Measurements from ENCODE around the gene ZBTB5. TPM values are rescaled to one million over a fixed set of nuclear protein-coding genes. Genes with fewer than 3 reads are reported as not detected.

The ZBTB5 gene
- total RNA-seq, 4 donors from 2014 or later, result 16.1 to 23.4 (median 20.9) TPM

GRCh38 chr9:37395663-37396062, 69.6 kb downstream of the ZBTB5 start:
- intact Hi-C loops (cut with DNase I; ENCODE audit: low total_unique reads), result no loop called here
- WGBS, 2 donors, result 83 to 87% methylated on average over 8 of the region's 8 CpGs
- H3K4me3 ChIP-seq (ENCODE audit: low read depth, poor library complexity, severe bottlenecking), result no peak overlapping the region
- TF ChIP-seq CTCF (IDR thresholded peaks at IDR 0.05) (no peak), POLR2A (IDR thresholded peaks at IDR 0.05) (no peak)
- no peak for DNase-seq (ENCODE audit: low spot score in 2 of 2)

GRCh38 chr9:37395229-37395628, 70.0 kb downstream of the ZBTB5 start:
- WGBS, 2 donors, result 74 to 79% methylated on average over 11 to 12 of the region's 12 CpGs
- TF ChIP-seq POLR2A (IDR thresholded peaks at IDR 0.05) (no peak), CTCF (IDR thresholded peaks at IDR 0.05) (no peak)
- H3K4me3 ChIP-seq (ENCODE audit: low read depth, poor library complexity, severe bottlenecking), result no peak overlapping the region
- intact Hi-C loops (cut with DNase I; ENCODE audit: low total_unique reads), result no loop called here
- no peak for DNase-seq (ENCODE audit: low spot score in 2 of 2)

- 87 to 89% methylated on average over 8 of the region's 8 CpGs for WGBS, 2 donors
- no peak overlapping the region for H3K4me3 ChIP-seq (ENCODE audit: low read depth, poor library complexity, severe bottlenecking)
- intact Hi-C loops (cut with DNase I; ENCODE audit: low total_unique reads), result no loop called here
- DNase-seq (ENCODE audit: low spot score in 2 of 2), result no peak
- TF ChIP-seq POLR2A (IDR thresholded peaks at IDR 0.05) (no peak), CTCF (IDR thresholded peaks at IDR 0.05) (no peak)
Measured at GRCh38 chr9:37392272-37392671, 73.0 kb downstream of the ZBTB5 start.

- TF ChIP-seq POLR2A (IDR thresholded peaks at IDR 0.05) (no peak), CTCF (IDR thresholded peaks at IDR 0.05) (no peak)
- no peak overlapping the region for H3K4me3 ChIP-seq (ENCODE audit: low read depth, poor library complexity, severe bottlenecking)
- intact Hi-C loops (cut with DNase I; ENCODE audit: low total_unique reads), result no loop called here
- 43 to 51% methylated on average over 7 of the region's 7 CpGs for WGBS, 2 donors
- DNase-seq (ENCODE audit: low spot score in 2 of 2), result no peak
Measured at GRCh38 chr9:37390759-37391158, 74.5 kb downstream of the ZBTB5 start.

Other genes with a start within 250 kb of the ZBTB5 start
- gene GRHPR, start 42.8 kb downstream of the ZBTB5 start, total RNA-seq, result 100 to 1,000 TPM; 120 to 181 (median 141) TPM
- 10 to 100 TPM; 22.5 to 26.4 (median 25.3) TPM for gene POLR1E, start 20.5 kb upstream of the ZBTB5 start, total RNA-seq
- 1 to 10 TPM; 2.4 to 5.5 (median 3.7) TPM for gene FBXO10, start 110.9 kb upstream of the ZBTB5 start, total RNA-seq
- gene TOMM5, start 127.1 kb upstream of the ZBTB5 start, total RNA-seq, result 10 to 100 TPM; 50.4 to 79.1 (median 67.1) TPM
- 10 to 100 TPM; 12.9 to 23.9 (median 16.2) TPM for gene FRMPD1, start 185.5 kb upstream of the ZBTB5 start, total RNA-seq

Data from lower leg skin (tissue), 4 donors.